ENCODE results near the gene PACSIN3.

Gene PACSIN3

GRCh38 chr11:47186076-47186699 is at the start of gene PACSIN3:
TSS of gene PACSIN3 (minus strand) at chr11:47186434. CDS start at chr11:47182727, 3,707 bp downstream.
- DNase-seq (ENCODE audit: low spot score) = peak; percentile 55
- TF ChIP-seq, protein P1, sequence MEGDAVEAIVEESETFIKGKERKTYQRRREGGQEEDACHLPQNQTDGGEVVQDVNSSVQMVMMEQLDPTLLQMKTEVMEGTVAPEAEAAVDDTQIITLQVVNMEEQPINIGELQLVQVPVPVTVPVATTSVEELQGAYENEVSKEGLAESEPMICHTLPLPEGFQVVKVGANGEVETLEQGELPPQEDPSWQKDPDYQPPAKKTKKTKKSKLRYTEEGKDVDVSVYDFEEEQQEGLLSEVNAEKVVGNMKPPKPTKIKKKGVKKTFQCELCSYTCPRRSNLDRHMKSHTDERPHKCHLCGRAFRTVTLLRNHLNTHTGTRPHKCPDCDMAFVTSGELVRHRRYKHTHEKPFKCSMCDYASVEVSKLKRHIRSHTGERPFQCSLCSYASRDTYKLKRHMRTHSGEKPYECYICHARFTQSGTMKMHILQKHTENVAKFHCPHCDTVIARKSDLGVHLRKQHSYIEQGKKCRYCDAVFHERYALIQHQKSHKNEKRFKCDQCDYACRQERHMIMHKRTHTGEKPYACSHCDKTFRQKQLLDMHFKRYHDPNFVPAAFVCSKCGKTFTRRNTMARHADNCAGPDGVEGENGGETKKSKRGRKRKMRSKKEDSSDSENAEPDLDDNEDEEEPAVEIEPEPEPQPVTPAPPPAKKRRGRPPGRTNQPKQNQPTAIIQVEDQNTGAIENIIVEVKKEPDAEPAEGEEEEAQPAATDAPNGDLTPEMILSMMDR (conservative IDR thresholded peaks at IDR 0.05; ENCODE audit: low read depth) = no peak; the same call in 1 of the 2 replicates
- CTCF ChIA-PET = interaction anchor here (1.5 to 2.7 kb wide), 3 partner anchors 8 to 73 kb away, joined by 6 to 11 read pairs (median 6); partner anchors contain the start of gene DDB2
- peak within 1 kb of the TSS; percentile 98 for H3K27ac ChIP-seq
- POLR2A ChIA-PET (ENCODE audit: low non-redundant PET) = interaction anchor here (1.1 to 5.9 kb wide), 2 partner anchors 19 to 29 kb away, joined by 3 to 70 read pairs; partner anchors contain the start of gene DDB2

DNA sequence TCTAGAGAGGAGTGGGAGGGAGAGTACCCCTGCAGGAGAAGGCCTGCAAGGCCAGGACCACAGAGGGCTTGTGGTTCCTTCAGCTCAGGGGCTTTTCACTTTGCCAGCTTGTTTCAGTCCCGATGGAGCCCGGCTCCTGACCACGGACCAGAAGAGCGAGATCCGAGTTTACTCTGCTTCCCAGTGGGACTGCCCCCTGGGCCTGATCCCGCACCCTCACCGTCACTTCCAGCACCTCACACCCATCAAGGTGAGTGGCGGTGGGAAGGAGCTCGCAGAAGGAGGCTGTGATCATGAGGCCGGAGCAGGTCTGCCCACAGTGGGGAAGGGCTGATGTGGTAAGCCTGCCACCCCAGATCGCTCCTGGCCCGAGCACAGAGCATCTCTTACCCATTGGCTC is 48.9 kb upstream of the PACSIN3 start:
- peak overlapping the region; percentile 55 for H3K27ac ChIP-seq
- TF ChIP-seq, protein P1 (conservative IDR thresholded peaks at IDR 0.05; ENCODE audit: low read depth) = no peak
- ChIA-PET POLR2A (ENCODE audit: low non-redundant PET) (interaction anchor here (0.6 kb wide), 1 partner anchor 50 kb away, joined by 4 read pairs; no protein-coding TSS in a partner anchor), CTCF (interaction anchor here (0.5 to 2.5 kb wide), 5 partner anchors 55 to 587 kb away, joined by 3 to 10 read pairs (median 3); no protein-coding TSS in a partner anchor)
- DNase-seq (ENCODE audit: low spot score) = no peak

- peak overlapping the region; percentile 55 for H3K27ac ChIP-seq
- no peak for DNase-seq (ENCODE audit: low spot score)
- ChIA-PET POLR2A (ENCODE audit: low non-redundant PET) (no interaction called here), CTCF (interaction anchor here (0.5 to 2.5 kb wide), 4 partner anchors 38 to 120 kb away, joined by 3 to 10 read pairs (median 4); no protein-coding TSS in a partner anchor)
- TF ChIP-seq, protein P1 (conservative IDR thresholded peaks at IDR 0.05; ENCODE audit: low read depth) = no peak
Measured at GRCh38 chr11:47234669-47235100, 48.5 kb upstream of the PACSIN3 start.

GRCh38 chr11:47233989-47234668 is 47.9 kb upstream of the PACSIN3 start:
- CTCF ChIA-PET = interaction anchor here (0.5 to 2.5 kb wide), 5 partner anchors 12 to 120 kb away, joined by 3 to 10 read pairs (median 3); no protein-coding TSS in a partner anchor
- TF ChIP-seq, protein P1 (conservative IDR thresholded peaks at IDR 0.05; ENCODE audit: low read depth) = no peak
- no peak for DNase-seq (ENCODE audit: low spot score)
- H3K27ac ChIP-seq = peak overlapping the region; percentile 55
- POLR2A ChIA-PET (ENCODE audit: low non-redundant PET) = interaction anchor here (0.5 to 1.1 kb wide), 4 partner anchors 14 to 40 kb away, joined by 3 to 5 read pairs (median 4); partner anchors contain the start of gene NR1H3

- ChIA-PET POLR2A (ENCODE audit: low non-redundant PET) (interaction anchor here (0.8 to 1.1 kb wide), 2 partner anchors 13 to 19 kb away, joined by 5 read pairs; no protein-coding TSS in a partner anchor), CTCF (interaction anchor here (0.7 to 2.5 kb wide), 2 partner anchors 122 to 356 kb away, joined by 5 to 10 read pairs; no protein-coding TSS in a partner anchor)
- no peak for DNase-seq (ENCODE audit: low spot score)
- peak overlapping the region; percentile 55 for H3K27ac ChIP-seq
- TF ChIP-seq, protein P1 (conservative IDR thresholded peaks at IDR 0.05; ENCODE audit: low read depth) = no peak
Measured at GRCh38 chr11:47233051-47233450, 46.8 kb upstream of the PACSIN3 start.

DNA sequence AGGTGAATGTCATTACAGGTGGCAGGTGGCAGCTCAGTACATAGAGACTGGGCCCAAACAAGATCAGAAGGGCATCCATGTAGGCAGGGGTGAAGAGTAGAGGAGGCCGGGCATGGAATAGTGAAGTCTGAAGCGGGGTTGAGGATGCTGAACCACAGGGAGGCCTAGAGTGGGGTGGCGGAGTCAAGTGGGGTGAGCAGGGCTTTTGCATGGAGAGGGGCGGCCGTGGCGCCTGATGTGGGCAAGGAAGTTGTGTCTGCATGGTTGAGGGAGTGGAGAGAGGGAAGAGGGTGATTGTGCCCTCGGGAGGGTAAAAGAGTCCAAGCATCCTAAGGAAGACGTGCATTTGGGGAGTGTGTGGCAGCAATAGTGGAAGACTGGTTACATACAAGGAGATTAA is 42.9 kb upstream of the PACSIN3 start:
- no peak for DNase-seq (ENCODE audit: low spot score)
- no peak overlapping the region for H3K27ac ChIP-seq
- ChIA-PET POLR2A (ENCODE audit: low non-redundant PET) (interaction anchor here (0.7 kb wide), 1 partner anchor 30 kb away, joined by 4 read pairs; no protein-coding TSS in a partner anchor), CTCF (no interaction called here)
- TF ChIP-seq, protein P1 (conservative IDR thresholded peaks at IDR 0.05; ENCODE audit: low read depth) = no peak
